HCT116 (cell line): ENCODE results near the gene CYSTM1.

ENCODE experiments used
- EZH2phosphoT487 ChIP-seq: fragments of 200-600 bp; IDR thresholded peaks from 2 replicates; pipeline ENCODE4 v1.6.1; 2018; ENCODE audit warnings: antibody characterized with exemption, borderline replicate concordance
- POLR2A ChIP-seq: IDR thresholded peaks from 2 replicates; pipeline ENCODE4 v1.7.0; 2011; ENCODE audit warnings: borderline replicate concordance; ENCODE audit not compliant: insufficient read depth, insufficient read length; ENCODE audit errors: extremely low read depth
- SP1 ChIP-seq: IDR thresholded peaks from 2 replicates; pipeline ENCODE4 v1.6.1; 2012; ENCODE audit warnings: low read depth
- SRF ChIP-seq: IDR thresholded peaks from 2 replicates; pipeline ENCODE4 v1.6.1; 2012; ENCODE audit warnings: low read depth
- YY1 ChIP-seq: IDR thresholded peaks from 2 replicates; pipeline ENCODE4 v1.6.1; 2011; ENCODE audit warnings: low read length, low read depth, moderate library complexity, mild to moderate bottlenecking; ENCODE audit not compliant: insufficient replicate concordance; ENCODE audit errors: extremely low read depth
- TF ChIP-seq, protein P1 (sequence below), 3 experiments: fragments of 200-600 bp in 1 of 3; sonication (generic) in 1 of 3; IDR thresholded peaks in 2 of 3; conservative IDR thresholded peaks in 1 of 3; 2 replicates each; pipeline ENCODE4 v1.5.1; 2012 to 2017; ENCODE audit warnings: low read depth in 2 of 3, low read length in 2 of 3, antibody characterized with exemption in 1 of 3, borderline replicate concordance in 1 of 3, control low read depth in 1 of 3, mild to moderate bottlenecking in 1 of 3, mixed read lengths in 1 of 3, mixed run types in 1 of 3, moderate library complexity in 1 of 3; ENCODE audit not compliant: insufficient read depth in 1 of 3
- TF ChIP-seq, protein P2 (sequence below): IDR thresholded peaks from 2 replicates; pipeline ENCODE4 v1.6.1; 2012; ENCODE audit warnings: low read depth

DNA sequence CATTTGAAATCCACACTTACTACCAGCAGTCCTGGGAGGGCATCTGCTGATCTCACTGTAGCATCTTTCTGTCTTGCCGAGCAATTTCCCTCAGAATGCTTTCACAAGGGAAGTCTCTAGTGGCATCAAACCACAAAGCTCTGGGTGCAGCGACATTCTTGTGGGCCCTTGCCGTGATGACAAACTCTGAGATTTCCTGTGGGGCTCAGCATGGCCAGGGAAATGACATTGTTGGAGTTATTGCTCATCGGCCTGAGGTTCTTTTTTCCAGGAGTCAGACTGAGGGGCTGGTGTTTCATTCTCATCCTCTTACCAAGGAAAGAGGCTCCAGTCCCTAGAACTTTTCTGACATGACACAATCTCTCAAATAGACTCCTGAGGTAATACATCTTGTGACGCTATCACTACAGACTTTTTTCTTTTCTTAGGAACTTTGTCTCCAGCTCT is 76.6 kb downstream of the CYSTM1 start:
- TF ChIP-seq POLR2A = no peak
- TF ChIP-seq, protein P1, sequence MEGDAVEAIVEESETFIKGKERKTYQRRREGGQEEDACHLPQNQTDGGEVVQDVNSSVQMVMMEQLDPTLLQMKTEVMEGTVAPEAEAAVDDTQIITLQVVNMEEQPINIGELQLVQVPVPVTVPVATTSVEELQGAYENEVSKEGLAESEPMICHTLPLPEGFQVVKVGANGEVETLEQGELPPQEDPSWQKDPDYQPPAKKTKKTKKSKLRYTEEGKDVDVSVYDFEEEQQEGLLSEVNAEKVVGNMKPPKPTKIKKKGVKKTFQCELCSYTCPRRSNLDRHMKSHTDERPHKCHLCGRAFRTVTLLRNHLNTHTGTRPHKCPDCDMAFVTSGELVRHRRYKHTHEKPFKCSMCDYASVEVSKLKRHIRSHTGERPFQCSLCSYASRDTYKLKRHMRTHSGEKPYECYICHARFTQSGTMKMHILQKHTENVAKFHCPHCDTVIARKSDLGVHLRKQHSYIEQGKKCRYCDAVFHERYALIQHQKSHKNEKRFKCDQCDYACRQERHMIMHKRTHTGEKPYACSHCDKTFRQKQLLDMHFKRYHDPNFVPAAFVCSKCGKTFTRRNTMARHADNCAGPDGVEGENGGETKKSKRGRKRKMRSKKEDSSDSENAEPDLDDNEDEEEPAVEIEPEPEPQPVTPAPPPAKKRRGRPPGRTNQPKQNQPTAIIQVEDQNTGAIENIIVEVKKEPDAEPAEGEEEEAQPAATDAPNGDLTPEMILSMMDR (IDR thresholded peaks at IDR 0.05 in 2 of 3, conservative IDR thresholded peaks at IDR 0.05 in 1 of 3; ENCODE audit: borderline replicate concordance in 1 of 3, insufficient read depth in 1 of 3, low read depth in 2 of 3, low read length in 2 of 3) = no peak
- TF ChIP-seq YY1 = no peak
- TF ChIP-seq, protein P2, sequence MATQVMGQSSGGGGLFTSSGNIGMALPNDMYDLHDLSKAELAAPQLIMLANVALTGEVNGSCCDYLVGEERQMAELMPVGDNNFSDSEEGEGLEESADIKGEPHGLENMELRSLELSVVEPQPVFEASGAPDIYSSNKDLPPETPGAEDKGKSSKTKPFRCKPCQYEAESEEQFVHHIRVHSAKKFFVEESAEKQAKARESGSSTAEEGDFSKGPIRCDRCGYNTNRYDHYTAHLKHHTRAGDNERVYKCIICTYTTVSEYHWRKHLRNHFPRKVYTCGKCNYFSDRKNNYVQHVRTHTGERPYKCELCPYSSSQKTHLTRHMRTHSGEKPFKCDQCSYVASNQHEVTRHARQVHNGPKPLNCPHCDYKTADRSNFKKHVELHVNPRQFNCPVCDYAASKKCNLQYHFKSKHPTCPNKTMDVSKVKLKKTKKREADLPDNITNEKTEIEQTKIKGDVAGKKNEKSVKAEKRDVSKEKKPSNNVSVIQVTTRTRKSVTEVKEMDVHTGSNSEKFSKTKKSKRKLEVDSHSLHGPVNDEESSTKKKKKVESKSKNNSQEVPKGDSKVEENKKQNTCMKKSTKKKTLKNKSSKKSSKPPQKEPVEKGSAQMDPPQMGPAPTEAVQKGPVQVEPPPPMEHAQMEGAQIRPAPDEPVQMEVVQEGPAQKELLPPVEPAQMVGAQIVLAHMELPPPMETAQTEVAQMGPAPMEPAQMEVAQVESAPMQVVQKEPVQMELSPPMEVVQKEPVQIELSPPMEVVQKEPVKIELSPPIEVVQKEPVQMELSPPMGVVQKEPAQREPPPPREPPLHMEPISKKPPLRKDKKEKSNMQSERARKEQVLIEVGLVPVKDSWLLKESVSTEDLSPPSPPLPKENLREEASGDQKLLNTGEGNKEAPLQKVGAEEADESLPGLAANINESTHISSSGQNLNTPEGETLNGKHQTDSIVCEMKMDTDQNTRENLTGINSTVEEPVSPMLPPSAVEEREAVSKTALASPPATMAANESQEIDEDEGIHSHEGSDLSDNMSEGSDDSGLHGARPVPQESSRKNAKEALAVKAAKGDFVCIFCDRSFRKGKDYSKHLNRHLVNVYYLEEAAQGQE = no peak
- TF ChIP-seq EZH2phosphoT487 = no peak
- TF ChIP-seq SP1 = peak; percentile 73
- TF ChIP-seq SRF = no peak
